Measurements from ENCODE around the gene KIAA1958. TPM values are rescaled to one million over a fixed set of nuclear protein-coding genes. Genes with fewer than 3 reads are reported as not detected.

The KIAA1958 gene
- total RNA-seq, 1 experiment from 2014 or later, result 5.8 TPM

DNA sequence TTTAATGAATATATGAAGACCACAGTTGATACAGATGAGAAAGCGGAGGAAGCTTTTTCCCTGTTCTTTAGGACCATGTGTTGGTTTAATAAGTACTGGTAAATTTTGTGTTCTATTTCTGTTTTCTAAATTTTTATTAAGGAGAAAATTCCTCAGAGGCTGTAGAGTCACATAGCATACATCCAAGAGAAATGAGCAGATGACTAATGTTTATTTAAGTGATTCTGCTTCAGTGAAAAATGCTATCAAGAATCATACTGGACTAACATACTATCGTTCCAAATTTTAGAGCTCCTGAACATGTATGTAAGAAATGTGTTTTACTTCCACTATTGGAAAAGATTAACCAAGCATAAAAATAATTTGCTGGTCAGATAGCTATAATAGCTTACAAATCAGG is 115.0 kb downstream of the KIAA1958 start:
- ChIA-PET CTCF (interaction anchor here (0.6 kb wide), 1 partner anchor 145 kb away, joined by 5 read pairs; no protein-coding TSS in a partner anchor), POLR2A (interaction anchor here (0.7 to 1.7 kb wide), 4 partner anchors 15 to 116 kb away, joined by 3 to 6 read pairs (median 4); no protein-coding TSS in a partner anchor)
- BruUV-seq (replicated peaks), result no TSS peak
- no peak for DNase-seq (ENCODE audit: unreplicated experiment)
- Mint-ChIP-seq H3K4me1 (ENCODE audit: insufficient read depth, unreplicated experiment) (peaks cover 13% of the 10 kb centered on the region), H3K4me3 (ENCODE audit: unreplicated experiment) (no peak overlapping the region), H3K9me3 (ENCODE audit: unreplicated experiment) (no peaks in the 10 kb centered on the region), H3K27ac (ENCODE audit: low read depth, unreplicated experiment) (no peak overlapping the region), H3K36me3 (ENCODE audit: insufficient read depth, unreplicated experiment) (no peaks in the 10 kb centered on the region), H3K27me3 (ENCODE audit: insufficient read depth, unreplicated experiment) (no peaks in the 10 kb centered on the region)
- TF ChIP-seq, protein P1, sequence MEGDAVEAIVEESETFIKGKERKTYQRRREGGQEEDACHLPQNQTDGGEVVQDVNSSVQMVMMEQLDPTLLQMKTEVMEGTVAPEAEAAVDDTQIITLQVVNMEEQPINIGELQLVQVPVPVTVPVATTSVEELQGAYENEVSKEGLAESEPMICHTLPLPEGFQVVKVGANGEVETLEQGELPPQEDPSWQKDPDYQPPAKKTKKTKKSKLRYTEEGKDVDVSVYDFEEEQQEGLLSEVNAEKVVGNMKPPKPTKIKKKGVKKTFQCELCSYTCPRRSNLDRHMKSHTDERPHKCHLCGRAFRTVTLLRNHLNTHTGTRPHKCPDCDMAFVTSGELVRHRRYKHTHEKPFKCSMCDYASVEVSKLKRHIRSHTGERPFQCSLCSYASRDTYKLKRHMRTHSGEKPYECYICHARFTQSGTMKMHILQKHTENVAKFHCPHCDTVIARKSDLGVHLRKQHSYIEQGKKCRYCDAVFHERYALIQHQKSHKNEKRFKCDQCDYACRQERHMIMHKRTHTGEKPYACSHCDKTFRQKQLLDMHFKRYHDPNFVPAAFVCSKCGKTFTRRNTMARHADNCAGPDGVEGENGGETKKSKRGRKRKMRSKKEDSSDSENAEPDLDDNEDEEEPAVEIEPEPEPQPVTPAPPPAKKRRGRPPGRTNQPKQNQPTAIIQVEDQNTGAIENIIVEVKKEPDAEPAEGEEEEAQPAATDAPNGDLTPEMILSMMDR (IDR thresholded peaks at IDR 0.05; ENCODE audit: unreplicated experiment), result no peak
- intact Hi-C loops (cut with micrococcal nuclease), result no loop called here

DNA sequence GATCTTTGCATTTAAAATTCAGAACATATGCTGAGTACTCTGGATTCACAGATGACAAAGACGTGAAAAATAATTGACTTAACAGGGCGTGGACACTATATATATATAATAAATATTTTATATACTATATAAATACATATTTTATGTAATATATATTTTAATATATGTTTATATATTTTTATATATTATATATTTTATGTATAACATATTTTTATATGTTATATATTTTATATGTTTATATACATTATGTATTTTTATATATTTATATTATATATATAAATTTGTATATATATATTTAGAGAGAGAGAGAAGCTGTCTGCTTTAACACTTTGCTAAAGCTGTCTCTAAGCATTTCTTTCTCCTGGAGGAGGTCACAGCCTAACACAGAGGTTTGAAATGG is 118.2 kb downstream of the KIAA1958 start:
- no peak overlapping the region for H3K27ac Mint-ChIP-seq (ENCODE audit: low read depth, unreplicated experiment)
- DNase-seq (ENCODE audit: unreplicated experiment), result no peak
- intact Hi-C loops (cut with micrococcal nuclease), result no loop called here
- no peaks in the 10 kb centered on the region for H3K36me3 Mint-ChIP-seq (ENCODE audit: insufficient read depth, unreplicated experiment)
- H3K4me3 Mint-ChIP-seq (ENCODE audit: unreplicated experiment), result no peak overlapping the region
- peaks cover 7% of the 10 kb centered on the region for H3K4me1 Mint-ChIP-seq (ENCODE audit: insufficient read depth, unreplicated experiment)
- no TSS peak for BruUV-seq (replicated peaks)
- TF ChIP-seq, protein P1 (IDR thresholded peaks at IDR 0.05; ENCODE audit: unreplicated experiment), result no peak
- no peaks in the 10 kb centered on the region for H3K27me3 Mint-ChIP-seq (ENCODE audit: insufficient read depth, unreplicated experiment)
- POLR2A ChIA-PET, result interaction anchor here (1.2 kb wide), 1 partner anchor 113 kb away, joined by 5 read pairs; no protein-coding TSS in a partner anchor
- CTCF ChIA-PET, result interaction anchor here (0.6 kb wide), 1 partner anchor 85 kb away, joined by 4 read pairs; no protein-coding TSS in a partner anchor
- no peaks in the 10 kb centered on the region for H3K9me3 Mint-ChIP-seq (ENCODE audit: unreplicated experiment)

DNA sequence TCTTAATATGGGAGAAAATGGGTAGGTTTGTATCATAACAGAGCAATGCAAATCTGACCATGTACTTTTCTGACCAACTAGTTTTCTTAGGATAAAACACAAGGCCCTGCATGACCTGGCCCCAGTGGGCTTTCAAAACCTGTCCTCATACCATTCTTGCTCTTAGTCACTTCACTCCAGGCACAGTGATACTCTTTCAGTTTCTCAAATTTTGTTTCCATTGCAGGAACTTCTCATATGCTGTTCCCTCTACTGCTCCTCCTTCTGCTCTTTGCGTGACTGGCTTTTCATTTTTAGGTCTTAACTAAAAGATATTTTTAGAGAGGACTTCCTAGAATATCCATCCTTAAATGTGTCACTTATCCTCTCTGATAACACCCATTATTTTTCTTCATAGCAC is 118.9 kb downstream of the KIAA1958 start:
- no peaks in the 10 kb centered on the region for H3K9me3 Mint-ChIP-seq (ENCODE audit: unreplicated experiment)

DNA sequence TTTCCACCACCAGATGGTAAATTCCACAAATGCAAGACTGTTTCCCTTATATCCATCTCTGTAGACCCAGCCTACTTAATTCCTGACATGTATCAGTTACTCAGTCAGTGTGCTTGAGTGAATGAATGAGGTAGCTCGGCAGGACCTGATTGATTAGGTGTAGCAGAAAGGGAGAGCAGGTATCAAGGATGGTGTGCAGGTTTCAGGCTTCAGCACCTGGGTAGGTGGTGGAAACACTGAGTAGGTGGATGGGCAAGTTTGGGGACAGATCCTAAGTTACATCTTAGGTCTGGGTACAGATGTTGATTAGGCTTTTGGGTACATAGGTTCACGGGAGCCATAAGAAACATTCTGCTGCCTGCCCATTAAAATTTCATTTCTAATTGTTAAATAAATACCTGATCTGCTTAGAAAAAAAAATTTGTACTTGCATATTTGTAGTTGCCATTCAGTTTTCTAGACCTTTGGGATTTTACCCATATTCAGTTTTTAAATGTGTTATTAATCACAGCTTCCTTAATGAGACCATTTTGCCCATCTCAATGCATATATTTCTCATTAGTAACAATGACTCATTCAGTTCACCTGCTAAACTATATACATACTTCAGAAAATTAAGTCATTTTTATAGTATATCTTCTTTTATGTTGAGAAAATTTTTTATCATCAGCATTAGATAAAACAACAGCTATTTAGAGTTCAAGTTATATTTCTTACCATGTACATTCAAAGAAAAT is 119.5 kb downstream of the KIAA1958 start:
- BruUV-seq (replicated peaks), result no TSS peak
- CTCF ChIA-PET, result no interaction called here
- POLR2A ChIA-PET, result no interaction called here
- Mint-ChIP-seq H3K4me1 (ENCODE audit: insufficient read depth, unreplicated experiment) (peaks cover 7% of the 10 kb centered on the region), H3K9me3 (ENCODE audit: unreplicated experiment) (no peaks in the 10 kb centered on the region), H3K27ac (ENCODE audit: low read depth, unreplicated experiment) (no peak overlapping the region), H3K27me3 (ENCODE audit: insufficient read depth, unreplicated experiment) (no peaks in the 10 kb centered on the region), H3K36me3 (ENCODE audit: insufficient read depth, unreplicated experiment) (no peaks in the 10 kb centered on the region), H3K4me3 (ENCODE audit: unreplicated experiment) (no peak overlapping the region)
- TF ChIP-seq, protein P1 (IDR thresholded peaks at IDR 0.05; ENCODE audit: unreplicated experiment), result no peak
- DNase-seq (ENCODE audit: unreplicated experiment), result no peak
- intact Hi-C loops (cut with micrococcal nuclease), result no loop called here

More for the DNA sequence above, 118.9 kb downstream of the KIAA1958 start:
- H3K27ac Mint-ChIP-seq (ENCODE audit: low read depth, unreplicated experiment), result no peak overlapping the region
- no TSS peak for BruUV-seq (replicated peaks)
- TF ChIP-seq, protein P1 (IDR thresholded peaks at IDR 0.05; ENCODE audit: unreplicated experiment), result no peak
- no peaks in the 10 kb centered on the region for H3K36me3 Mint-ChIP-seq (ENCODE audit: insufficient read depth, unreplicated experiment)
- no peaks in the 10 kb centered on the region for H3K27me3 Mint-ChIP-seq (ENCODE audit: insufficient read depth, unreplicated experiment)
- H3K4me3 Mint-ChIP-seq (ENCODE audit: unreplicated experiment), result no peak overlapping the region
- ChIA-PET CTCF (no interaction called here), POLR2A (no interaction called here)
- no peak for DNase-seq (ENCODE audit: unreplicated experiment)
- H3K4me1 Mint-ChIP-seq (ENCODE audit: insufficient read depth, unreplicated experiment), result peaks cover 7% of the 10 kb centered on the region
- intact Hi-C loops (cut with micrococcal nuclease), result no loop called here

Measured in MCF 10A (cell line).